ENCODE data around the gene KCNAB1.

DNA sequence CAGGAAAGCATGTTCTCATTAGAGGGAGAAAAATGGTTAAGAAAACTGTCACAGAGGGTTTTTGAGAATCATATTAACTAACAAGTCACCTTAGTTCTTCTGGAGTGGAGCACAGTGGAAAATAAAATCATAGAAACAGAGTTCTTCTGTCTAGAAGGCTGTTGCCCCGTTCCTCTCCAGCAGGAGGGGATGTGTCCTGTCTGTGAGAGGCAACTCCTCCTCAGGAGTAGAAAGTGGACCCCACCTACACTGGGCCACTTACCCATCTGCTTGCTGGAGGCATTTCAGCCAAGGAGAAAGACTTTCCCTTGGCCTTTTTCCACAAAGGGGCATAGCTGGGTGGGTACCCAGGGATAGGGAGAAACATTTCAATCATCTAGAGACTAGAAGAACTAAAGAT, 327.9 kb downstream of the KCNAB1 start:
- TF ChIP-seq, protein P1, sequence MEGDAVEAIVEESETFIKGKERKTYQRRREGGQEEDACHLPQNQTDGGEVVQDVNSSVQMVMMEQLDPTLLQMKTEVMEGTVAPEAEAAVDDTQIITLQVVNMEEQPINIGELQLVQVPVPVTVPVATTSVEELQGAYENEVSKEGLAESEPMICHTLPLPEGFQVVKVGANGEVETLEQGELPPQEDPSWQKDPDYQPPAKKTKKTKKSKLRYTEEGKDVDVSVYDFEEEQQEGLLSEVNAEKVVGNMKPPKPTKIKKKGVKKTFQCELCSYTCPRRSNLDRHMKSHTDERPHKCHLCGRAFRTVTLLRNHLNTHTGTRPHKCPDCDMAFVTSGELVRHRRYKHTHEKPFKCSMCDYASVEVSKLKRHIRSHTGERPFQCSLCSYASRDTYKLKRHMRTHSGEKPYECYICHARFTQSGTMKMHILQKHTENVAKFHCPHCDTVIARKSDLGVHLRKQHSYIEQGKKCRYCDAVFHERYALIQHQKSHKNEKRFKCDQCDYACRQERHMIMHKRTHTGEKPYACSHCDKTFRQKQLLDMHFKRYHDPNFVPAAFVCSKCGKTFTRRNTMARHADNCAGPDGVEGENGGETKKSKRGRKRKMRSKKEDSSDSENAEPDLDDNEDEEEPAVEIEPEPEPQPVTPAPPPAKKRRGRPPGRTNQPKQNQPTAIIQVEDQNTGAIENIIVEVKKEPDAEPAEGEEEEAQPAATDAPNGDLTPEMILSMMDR (IDR thresholded peaks at IDR 0.05), result no peak
- no peak for TF ChIP-seq POLR2A (IDR thresholded peaks at IDR 0.05)
- no peak for TF ChIP-seq POLR2AphosphoS5 (IDR thresholded peaks at IDR 0.05)

All from breast epithelium (tissue), 3 donors.